Ishikawa (cell line): ENCODE measurements around the gene SNX32.

Source experiments
- CEBPB ChIP-seq: IDR thresholded peaks from 2 replicates; pipeline ENCODE4 v1.6.1; 2012
- CREB1 ChIP-seq: IDR thresholded peaks from 2 replicates; pipeline ENCODE4 v1.6.1; 2012; ENCODE audit warnings: low read depth
- EGR1 ChIP-seq: IDR thresholded peaks from 2 replicates; pipeline ENCODE4 v1.6.1; 2012
- EP300 ChIP-seq: IDR thresholded peaks from 2 replicates; pipeline ENCODE4 v1.6.1; 2012; ENCODE audit warnings: borderline replicate concordance
- FOXM1 ChIP-seq: IDR thresholded peaks from 2 replicates; pipeline ENCODE4 v1.6.1; 2012; ENCODE audit warnings: low read depth, borderline replicate concordance
- NFIC ChIP-seq: IDR thresholded peaks from 2 replicates; pipeline ENCODE4 v1.6.1; 2012
- RAD21 ChIP-seq: IDR thresholded peaks from 2 replicates; pipeline ENCODE4 v1.6.1; 2012; ENCODE audit warnings: low read depth
- TAF1 ChIP-seq: IDR thresholded peaks from 2 replicates; pipeline ENCODE4 v1.6.1; 2012; ENCODE audit warnings: low read depth, mild to moderate bottlenecking
- TCF12 ChIP-seq: IDR thresholded peaks from 2 replicates; pipeline ENCODE4 v1.6.1; 2012; ENCODE audit warnings: low read depth
- TEAD4 ChIP-seq: IDR thresholded peaks from 2 replicates; pipeline ENCODE4 v1.6.1; 2012
- YY1 ChIP-seq: IDR thresholded peaks from 2 replicates; pipeline ENCODE4 v1.6.1; 2012; ENCODE audit warnings: low read depth
- ZBTB7A ChIP-seq: IDR thresholded peaks from 2 replicates; pipeline ENCODE4 v1.6.1; 2012; ENCODE audit warnings: low read depth
- TF ChIP-seq, protein P1 (sequence below): IDR thresholded peaks from 2 replicates; pipeline ENCODE4 v1.6.1; 2012
- TF ChIP-seq, protein P2 (sequence below): IDR thresholded peaks from 2 replicates; pipeline ENCODE4 v1.6.1; 2012; ENCODE audit warnings: low read depth, mild to moderate bottlenecking
- TF ChIP-seq, protein P3 (sequence below): IDR thresholded peaks from 2 replicates; pipeline ENCODE4 v1.6.1; 2012

The SNX32 gene

DNA sequence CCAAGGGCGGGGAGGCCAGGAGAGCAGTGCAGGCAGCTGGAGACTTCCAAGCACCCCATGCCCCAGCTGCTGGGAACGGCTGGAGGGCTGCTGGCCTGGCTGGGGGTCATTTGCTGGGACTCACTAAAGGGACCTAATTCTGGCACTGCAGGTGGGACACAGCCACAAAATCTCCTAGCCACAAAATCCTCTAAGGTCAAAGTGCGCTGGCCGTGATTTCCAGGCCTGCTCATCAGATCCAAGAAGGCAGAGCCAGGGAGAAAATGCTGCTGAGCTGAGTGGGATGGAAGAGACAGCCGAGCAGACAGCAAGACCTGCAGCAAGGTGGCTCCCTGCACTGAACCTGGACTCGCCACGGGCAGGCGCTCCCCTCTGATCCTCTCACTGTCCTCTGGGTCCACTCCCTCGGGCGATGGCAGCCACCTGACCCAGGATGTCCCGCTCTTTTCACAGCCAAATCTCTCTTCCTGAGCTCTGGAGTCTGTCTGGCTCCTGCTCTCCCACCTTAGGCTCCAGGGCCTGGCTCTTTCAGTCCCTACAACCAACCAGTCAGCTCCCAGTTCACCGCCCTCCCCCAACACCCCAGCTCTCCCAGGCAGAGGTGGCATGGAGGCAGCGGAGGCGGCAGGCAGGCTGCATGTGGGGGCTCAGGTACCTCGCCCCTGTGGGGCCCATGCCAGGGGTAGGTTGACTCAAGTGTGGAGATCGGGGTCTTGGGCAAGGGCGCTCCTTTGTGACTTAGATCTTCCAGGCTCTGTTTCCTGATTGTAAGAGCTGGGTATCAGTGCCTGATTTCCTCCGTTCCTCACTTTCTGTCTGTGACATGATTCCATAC is 32.4 kb upstream of the SNX32 start:
- TF ChIP-seq RAD21, result no peak
- TF ChIP-seq ZBTB7A, result no peak
- no peak for TF ChIP-seq TAF1
- no peak for TF ChIP-seq TCF12
- no peak for TF ChIP-seq CEBPB
- no peak for TF ChIP-seq FOXM1
- no peak for TF ChIP-seq NFIC
- TF ChIP-seq EGR1, result no peak
- no peak for TF ChIP-seq YY1
- no peak for TF ChIP-seq EP300
- TF ChIP-seq TEAD4, result no peak
- TF ChIP-seq, protein P1, sequence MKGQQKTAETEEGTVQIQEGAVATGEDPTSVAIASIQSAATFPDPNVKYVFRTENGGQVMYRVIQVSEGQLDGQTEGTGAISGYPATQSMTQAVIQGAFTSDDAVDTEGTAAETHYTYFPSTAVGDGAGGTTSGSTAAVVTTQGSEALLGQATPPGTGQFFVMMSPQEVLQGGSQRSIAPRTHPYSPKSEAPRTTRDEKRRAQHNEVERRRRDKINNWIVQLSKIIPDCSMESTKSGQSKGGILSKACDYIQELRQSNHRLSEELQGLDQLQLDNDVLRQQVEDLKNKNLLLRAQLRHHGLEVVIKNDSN, result no peak
- TF ChIP-seq CREB1, result no peak
- TF ChIP-seq, protein P2, sequence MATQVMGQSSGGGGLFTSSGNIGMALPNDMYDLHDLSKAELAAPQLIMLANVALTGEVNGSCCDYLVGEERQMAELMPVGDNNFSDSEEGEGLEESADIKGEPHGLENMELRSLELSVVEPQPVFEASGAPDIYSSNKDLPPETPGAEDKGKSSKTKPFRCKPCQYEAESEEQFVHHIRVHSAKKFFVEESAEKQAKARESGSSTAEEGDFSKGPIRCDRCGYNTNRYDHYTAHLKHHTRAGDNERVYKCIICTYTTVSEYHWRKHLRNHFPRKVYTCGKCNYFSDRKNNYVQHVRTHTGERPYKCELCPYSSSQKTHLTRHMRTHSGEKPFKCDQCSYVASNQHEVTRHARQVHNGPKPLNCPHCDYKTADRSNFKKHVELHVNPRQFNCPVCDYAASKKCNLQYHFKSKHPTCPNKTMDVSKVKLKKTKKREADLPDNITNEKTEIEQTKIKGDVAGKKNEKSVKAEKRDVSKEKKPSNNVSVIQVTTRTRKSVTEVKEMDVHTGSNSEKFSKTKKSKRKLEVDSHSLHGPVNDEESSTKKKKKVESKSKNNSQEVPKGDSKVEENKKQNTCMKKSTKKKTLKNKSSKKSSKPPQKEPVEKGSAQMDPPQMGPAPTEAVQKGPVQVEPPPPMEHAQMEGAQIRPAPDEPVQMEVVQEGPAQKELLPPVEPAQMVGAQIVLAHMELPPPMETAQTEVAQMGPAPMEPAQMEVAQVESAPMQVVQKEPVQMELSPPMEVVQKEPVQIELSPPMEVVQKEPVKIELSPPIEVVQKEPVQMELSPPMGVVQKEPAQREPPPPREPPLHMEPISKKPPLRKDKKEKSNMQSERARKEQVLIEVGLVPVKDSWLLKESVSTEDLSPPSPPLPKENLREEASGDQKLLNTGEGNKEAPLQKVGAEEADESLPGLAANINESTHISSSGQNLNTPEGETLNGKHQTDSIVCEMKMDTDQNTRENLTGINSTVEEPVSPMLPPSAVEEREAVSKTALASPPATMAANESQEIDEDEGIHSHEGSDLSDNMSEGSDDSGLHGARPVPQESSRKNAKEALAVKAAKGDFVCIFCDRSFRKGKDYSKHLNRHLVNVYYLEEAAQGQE, result no peak
- TF ChIP-seq, protein P3, sequence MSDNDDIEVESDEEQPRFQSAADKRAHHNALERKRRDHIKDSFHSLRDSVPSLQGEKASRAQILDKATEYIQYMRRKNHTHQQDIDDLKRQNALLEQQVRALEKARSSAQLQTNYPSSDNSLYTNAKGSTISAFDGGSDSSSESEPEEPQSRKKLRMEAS, result no peak

DNA sequence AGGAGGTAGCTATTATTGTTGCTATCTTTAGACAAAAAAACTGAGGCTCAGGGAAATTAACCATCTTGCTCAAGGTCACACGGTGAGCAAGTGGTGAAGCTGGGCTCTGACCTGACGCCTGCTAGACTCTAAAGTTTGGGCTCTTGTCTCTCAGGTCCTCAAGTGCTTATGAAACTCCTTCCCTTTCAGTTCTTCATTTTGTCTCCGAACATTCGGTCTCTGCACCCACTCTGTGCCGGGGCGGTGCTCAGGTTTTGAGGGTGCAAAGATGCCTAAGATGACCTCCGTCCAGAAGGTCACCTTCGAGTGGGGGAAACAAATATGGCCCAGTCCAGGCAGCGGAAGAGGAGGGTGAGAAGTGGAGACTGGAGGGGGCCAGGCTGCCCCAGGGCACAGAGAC is 30.9 kb upstream of the SNX32 start:
- TF ChIP-seq TEAD4 (no peak), TCF12 (no peak), CREB1 (no peak), NFIC (no peak), CEBPB (no peak), FOXM1 (no peak), EGR1 (no peak), EP300 (no peak), ZBTB7A (no peak)
- TF ChIP-seq, protein P1, result no peak

DNA sequence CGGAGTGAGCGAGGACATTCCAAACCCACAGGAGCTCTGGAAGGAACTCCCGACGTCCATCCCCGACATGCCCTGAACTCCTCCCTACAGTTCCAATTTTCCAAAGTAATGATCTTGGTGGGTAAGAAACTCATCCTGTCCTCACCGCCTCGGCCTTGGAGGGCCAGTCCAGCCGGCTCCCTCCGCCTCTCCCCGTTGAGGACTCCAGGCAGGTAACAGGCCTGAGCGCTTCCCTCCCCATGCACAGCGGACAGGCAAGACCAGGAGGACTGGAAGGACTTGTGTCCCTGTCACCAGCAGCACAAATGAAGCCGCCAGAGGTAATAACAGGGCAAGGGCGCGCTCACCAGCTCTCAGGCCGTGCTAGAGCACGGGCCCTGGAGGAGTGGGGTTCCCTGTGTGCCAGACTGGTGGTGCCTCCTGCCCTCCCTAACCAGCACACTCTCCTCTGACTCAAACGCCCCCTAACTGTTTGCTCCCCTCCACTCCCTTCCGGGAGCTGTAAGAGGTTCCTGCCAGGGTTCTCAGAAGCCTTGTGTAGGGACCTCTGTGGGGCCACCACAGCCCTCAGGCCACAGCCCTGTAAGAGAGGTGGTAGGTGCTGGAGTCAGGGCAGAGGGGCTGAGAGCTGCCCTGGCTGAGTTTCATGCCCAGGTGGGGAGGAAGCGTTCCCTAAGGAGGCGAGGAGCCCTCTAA is 29.8 kb upstream of the SNX32 start:
- TF ChIP-seq TAF1 (no peak), CREB1 (no peak), NFIC (no peak), YY1 (no peak), ZBTB7A (no peak), RAD21 (no peak), FOXM1 (no peak), CEBPB (no peak), TEAD4 (no peak), TCF12 (no peak), EP300 (no peak), EGR1 (no peak)
- TF ChIP-seq, protein P2, result no peak
- TF ChIP-seq, protein P1, result no peak
- TF ChIP-seq, protein P3, result no peak

DNA sequence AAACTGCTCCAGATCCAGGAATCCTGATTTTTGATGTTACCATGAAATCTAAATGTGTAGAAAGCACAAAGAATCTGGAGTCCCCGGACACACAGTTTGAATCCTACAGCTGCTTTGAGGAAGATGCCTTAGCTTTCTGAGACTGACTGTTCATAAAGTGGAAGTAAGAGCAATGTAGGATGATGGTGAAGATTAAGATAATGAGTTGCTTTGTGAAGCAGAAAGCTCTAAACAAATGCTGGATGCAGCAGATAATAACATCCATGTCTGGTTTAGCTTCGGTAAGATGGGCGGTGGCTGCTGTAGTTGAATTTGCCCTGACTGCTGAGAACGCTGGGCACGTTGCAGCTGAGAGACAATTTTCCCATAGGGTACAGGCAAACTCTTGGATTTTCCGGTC is 26.8 kb upstream of the SNX32 start:
- TF ChIP-seq TAF1 (no peak), RAD21 (no peak), YY1 (no peak), EP300 (no peak), TEAD4 (no peak), CEBPB (no peak), CREB1 (no peak)
